K562 (cell line): ENCODE results near the gene FBXW11. TPM values are rescaled to one million over a fixed set of nuclear protein-coding genes. Genes with fewer than 3 reads are reported as not detected.

Experiments
- ATAC-seq: fragments of 200-7000 bp; cut with Tn5 transposase; 3 replicates; pipeline ENCODE4 v1.9.1; 2020; ENCODE audit warnings: moderate library complexity
- BruUV-seq: library from RNA; stranded (reverse); fragments of 400-500 nt; replicated peaks from 2 replicates; lab custom pipeline; 2021; lab: Mats Ljungman, UMichigan
- CTCF ChIA-PET: fragments of 300-600 bp; formaldehyde crosslinking; extraction: SDS; loops from one replicate; lab custom pipeline; 2021; ENCODE audit warnings: low intra/inter-chr PET ratio; lab: Yijun Ruan, JAX
- POLR2A ChIA-PET: fragments of 300-600, 350-650 bp; sonication (Branson Sonifier 250); formaldehyde crosslinking; extraction: SDS; loops from one replicate; lab custom pipeline; 2021; ENCODE audit warnings: antibody characterized with exemption, inconsistent platforms; lab: Yijun Ruan, JAX
- DNase-seq, 4 experiments: peaks; one replicate each; pipeline versions ENCODE4 v3.0.0 to v3.0.0-alpha.2; 2011 to 2018; ENCODE audit warnings: low spot score in 3 of 4, mixed read lengths in 3 of 4; ENCODE audit errors: extremely low read depth in 1 of 4
- FAIRE-seq: peaks from 2 replicates; lab custom pipeline; 2011; peaks lifted over from hg19 to GRCh38; lab: Jason Lieb, UNC
- H2AFZ ChIP-seq: 2 replicates; pipeline ENCODE4 v1.6.0; 2011; ENCODE audit warnings: low read depth, low read length, control low read depth, inconsistent platforms
- H3K27ac ChIP-seq: fragments of 200-600 bp; 3 replicates; pipeline ENCODE4 v1.8.0; 2011; ENCODE audit warnings: low read depth, mild to moderate bottlenecking, control low read depth, inconsistent platforms, low read length, moderate library complexity, mixed read lengths; ENCODE audit errors: extremely low read depth
- H3K27me3 ChIP-seq, 2 experiments: fragments of 300-600 bp in 1 of 2; 2 replicates in 1 of 2; 3 replicates in 1 of 2; pipeline versions ENCODE4 v1.6.0 to v1.8.0; 2011; ENCODE audit warnings: inconsistent platforms in 2 of 2, low read length in 2 of 2, mild to moderate bottlenecking in 1 of 2, mixed read lengths in 1 of 2, moderate library complexity in 1 of 2; ENCODE audit not compliant: control insufficient read depth in 2 of 2, insufficient read depth in 2 of 2
- H3K36me3 ChIP-seq: fragments of 300-600 bp; 3 replicates; pipeline ENCODE4 v1.8.0; 2011; ENCODE audit warnings: mild to moderate bottlenecking, low read length, inconsistent platforms; ENCODE audit not compliant: control insufficient read depth, insufficient read depth
- H3K4me1 ChIP-seq, 2 experiments: fragments of 200-600 bp in 1 of 2; replicated peaks in 1 of 2; 2 replicates in 1 of 2; 3 replicates in 1 of 2; pipeline versions ENCODE4 v1.5.1 to v1.8.0; 2011; ENCODE audit warnings: inconsistent platforms in 2 of 2, low read length in 2 of 2, mild to moderate bottlenecking in 1 of 2, mixed read lengths in 1 of 2, moderate library complexity in 1 of 2; ENCODE audit not compliant: control insufficient read depth in 2 of 2, insufficient read depth in 2 of 2
- H3K4me2 ChIP-seq: 2 replicates; pipeline ENCODE4 v1.6.1; 2011; ENCODE audit warnings: low read length, control low read depth, inconsistent platforms, mixed read lengths; ENCODE audit not compliant: insufficient read depth
- H3K4me3 ChIP-seq: fragments of 200-600 bp; sonication (generic), shearing (Covaris generic); 2 replicates; pipeline ENCODE4 v1.5.1; 2016; ENCODE audit warnings: control low read depth, inconsistent platforms
- H3K79me2 ChIP-seq: fragments of 200-600 bp; 3 replicates; pipeline ENCODE4 v1.8.0; 2011; ENCODE audit warnings: low read length, inconsistent platforms; ENCODE audit not compliant: control insufficient read depth, insufficient read depth
- H3K9ac ChIP-seq, 2 experiments: 2 replicates each; pipeline versions ENCODE4 v1.6.0 to v1.6.1; 2011; ENCODE audit warnings: low read depth in 2 of 2, low read length in 2 of 2, control low read depth in 1 of 2, inconsistent platforms in 1 of 2, mild to moderate bottlenecking in 1 of 2, mixed read lengths in 1 of 2; ENCODE audit not compliant: insufficient read depth in 1 of 2
- H3K9me1 ChIP-seq: one replicate; pipeline ENCODE4 v1.6.0; 2011; ENCODE audit warnings: inconsistent platforms, mild to moderate bottlenecking, low read length, moderate library complexity; ENCODE audit not compliant: control insufficient read depth, insufficient read depth
- H3K9me3 ChIP-seq: replicated peaks from 2 replicates; pipeline ENCODE4 v1.5.1; 2011; ENCODE audit warnings: low read depth, low read length, inconsistent platforms; ENCODE audit not compliant: control insufficient read depth, insufficient read depth
- H4K20me1 ChIP-seq: replicated peaks from 2 replicates; pipeline ENCODE4 v1.6.1; 2011; ENCODE audit warnings: low read length, inconsistent platforms, mixed read lengths; ENCODE audit not compliant: control insufficient read depth, insufficient read depth
- CXXC5 ChIP-seq: fragments of 250-450 bp; sonication (Bioruptor Pico); IDR thresholded peaks from 2 replicates; pipeline ENCODE4 v1.8.0; 2022; ENCODE audit warnings: inconsistent platforms, mild to moderate bottlenecking, moderate library complexity
- DIDO1 ChIP-seq: fragments of 450-650 bp; IDR thresholded peaks from 2 replicates; pipeline ENCODE4 v1.6.1; 2016; ENCODE audit warnings: low read depth, missing biosample characterization, missing genetic modification characterization
- EP300 ChIP-seq: IDR thresholded peaks from 2 replicates; pipeline ENCODE4 v1.6.1; 2012; ENCODE audit warnings: low read length, improper control_type of control experiment
- GTF2A2 ChIP-seq: IDR thresholded peaks from 2 replicates; pipeline ENCODE4 v1.6.1; 2016; ENCODE audit warnings: mild to moderate bottlenecking, missing genetic modification characterization, missing compliant biosample characterization
- GTF2B ChIP-seq: IDR thresholded peaks from 2 replicates; pipeline ENCODE4 v1.6.1; 2011; ENCODE audit not compliant: insufficient read length; ENCODE audit errors: extremely low read depth
- HDAC1 ChIP-seq, 2 experiments: fragments of 450-650 bp; IDR thresholded peaks; 2 replicates each; pipeline ENCODE4 v1.6.1; 2016 to 2017; ENCODE audit warnings: inconsistent platforms in 1 of 2, mild to moderate bottlenecking in 1 of 2, moderate library complexity in 1 of 2
- HLTF ChIP-seq: fragments of 450-650 bp; IDR thresholded peaks from 2 replicates; pipeline ENCODE4 v1.6.1; 2016
- HMBOX1 ChIP-seq: sonication (generic); IDR thresholded peaks from 2 replicates; pipeline ENCODE4 v1.6.1; 2016
- KLF10 ChIP-seq: fragments of 250-450 bp; sonication (Bioruptor Pico); IDR thresholded peaks from 2 replicates; pipeline ENCODE4 v1.6.1; 2021; ENCODE audit warnings: matching md5 sums
- MYC ChIP-seq, 2 experiments: fragments of 250-450 bp in 1 of 2; sonication (Bioruptor Pico) in 1 of 2; IDR thresholded peaks; 2 replicates each; pipeline versions ENCODE4 v1.5.1 to v1.6.1; 2012 to 2021; ENCODE audit warnings: low read depth in 2 of 2, borderline replicate concordance in 1 of 2, improper control_type of control experiment in 1 of 2, low read length in 1 of 2, mild to moderate bottlenecking in 1 of 2, moderate library complexity in 1 of 2
- NCOR1 ChIP-seq: fragments of 450-650 bp; IDR thresholded peaks from 2 replicates; pipeline ENCODE4 v1.6.1; 2016; ENCODE audit warnings: mild to moderate bottlenecking, moderate library complexity
- PHF21A ChIP-seq: fragments of 450-650 bp; IDR thresholded peaks from 2 replicates; pipeline ENCODE4 v1.6.1; 2017; ENCODE audit warnings: low read depth, borderline replicate concordance
- RBM25 ChIP-seq: fragments of 200-400 bp; formaldehyde crosslinking; IDR thresholded peaks from 2 replicates; pipeline ENCODE4 v1.6.1; 2018; ENCODE audit warnings: low read length, low read depth, moderate library complexity; ENCODE audit not compliant: severe bottlenecking
- RCOR1 ChIP-seq, 2 experiments: IDR thresholded peaks; 2 replicates each; pipeline ENCODE4 v1.6.1; 2012; ENCODE audit warnings: low read depth in 2 of 2, low read length in 2 of 2, borderline replicate concordance in 1 of 2, improper control_type of control experiment in 1 of 2
- SETDB1 ChIP-seq: IDR thresholded peaks from one replicate; pipeline ENCODE4 v1.6.1; 2012; ENCODE audit warnings: low read length, control low read depth, inconsistent platforms
- TAL1 ChIP-seq: fragments of 450-650 bp; IDR thresholded peaks from 2 replicates; pipeline ENCODE4 v1.6.1; 2016; ENCODE audit warnings: mild to moderate bottlenecking
- XRCC3 ChIP-seq: fragments of 450-650 bp; IDR thresholded peaks from 2 replicates; pipeline ENCODE4 v1.6.1; 2017; ENCODE audit warnings: mild to moderate bottlenecking, moderate library complexity
- YBX1 ChIP-seq: fragments of 450-650 bp; IDR thresholded peaks from 2 replicates; pipeline ENCODE4 v1.7.1; 2016; ENCODE audit warnings: mild to moderate bottlenecking
- ZBED1 ChIP-seq: IDR thresholded peaks from 2 replicates; pipeline ENCODE4 v1.6.1; 2014
- ZFP1 ChIP-seq: fragments of 450-650 bp; formaldehyde crosslinking; IDR thresholded peaks from 2 replicates; pipeline ENCODE4 v1.4.0; 2020; ENCODE audit warnings: mild to moderate bottlenecking, mixed read lengths
- ZFP30 ChIP-seq: fragments of 250-450 bp; sonication (Bioruptor Pico); IDR thresholded peaks from 2 replicates; pipeline ENCODE4 v1.8.0; 2022; ENCODE audit warnings: moderate library complexity, mild to moderate bottlenecking, inconsistent platforms, borderline replicate concordance
- ZNF165 ChIP-seq: fragments of 250-450 bp; sonication (Bioruptor Pico); IDR thresholded peaks from 2 replicates; pipeline ENCODE4 v1.4.0; 2020; ENCODE audit warnings: borderline replicate concordance
- ZNF239 ChIP-seq: fragments of 250-450 bp; sonication (Bioruptor Pico); IDR thresholded peaks from 2 replicates; pipeline ENCODE4 v1.4.0; 2020; ENCODE audit warnings: mild to moderate bottlenecking
- ZSCAN29 ChIP-seq: fragments of 450-650 bp; IDR thresholded peaks from 2 replicates; pipeline ENCODE4 v1.6.1; 2017
- WGBS: fragments of 100-300 bp; shearing (Covaris generic); methylation state at CpG from one replicate; pipeline ENCODE4 v1.1.6; 2016; ENCODE audit warnings: low coverage, mixed read lengths; ENCODE audit not compliant: insufficient coverage; ENCODE audit errors: missing lambda C conversion rate; 5-methylcytosine and 5-hydroxymethylcytosine counted together
- in situ Hi-C: fragments of 300-500 bp; cut with MboI; formaldehyde crosslinking; loops from 4 replicates; pipeline ENCODE4 v1.15.0; 2018; ENCODE audit warnings: inconsistent platforms, mixed read lengths
- intact Hi-C: fragments of 100-400 bp; cut with micrococcal nuclease; formaldehyde crosslinking; loops from 2 replicates; pipeline ENCODE4 v1.14.2; 2022
- polyA plus RNA-seq, 8 experiments: library from polyadenylated mRNA; depleted of rRNA in 4 of 8; stranded (reverse) in 5 of 8; unstranded in 3 of 8; fragments of >200 nt; fragmentation: Nextera tagmentation in 2 of 8; fragmentation: Illumina TruSeq in 1 of 8; extraction: Ambion mirVana in 2 of 8; extraction: Trizol in 1 of 8; gene quantifications; 2 replicates each; pipeline versions ENCODE4 v1.2.1 to v1.2.3, GENCODE V29; 2011 to 2014; ENCODE audit warnings: inconsistent platforms in 1 of 8, missing spikeins in 1 of 8
- total RNA-seq, 7 experiments: library from RNA; depleted of rRNA in 6 of 7; stranded (reverse); fragments of >200 nt in 6 of 7; fragmentation: Illumina TruSeq in 2 of 7; extraction: Trizol in 2 of 7; gene quantifications; 2 replicates each; pipeline versions ENCODE4 v1.2.1 to v1.2.3, GENCODE V29; 2011 to 2021; ENCODE audit warnings: low replicate concordance in 1 of 7

FBXW11 gene
- total and polyA plus RNA-seq, 9 of the 15 experiments (the other 6 are each of a cell fraction or from before 2014, with no cell fraction given): 3.0 to 28.6 (median 23.6) TPM

- no peaks in the 10 kb centered on the region for H3K9me3 ChIP-seq
- FAIRE-seq: peak; percentile 82
- ATAC-seq: peak; percentile 16
- in situ Hi-C loops: no loop called here
- 1% methylated on average over 6 of the region's 6 CpGs for WGBS
- peaks cover 6% of the 10 kb centered on the region for H4K20me1 ChIP-seq
- no peaks in the 10 kb centered on the region for H3K9me1 ChIP-seq
- H3K4me2 ChIP-seq: peak overlapping the region; percentile 39; the same call in 1 of the 2 replicates
- peak overlapping the region; percentile 37; the same call in 1 of the 3 replicates for H3K27ac ChIP-seq
- H3K36me3 ChIP-seq: no peaks in the 10 kb centered on the region
- peak in 3 of 4 experiments; percentile 12 to 80 (median 62) for DNase-seq
- no peak overlapping the region for H3K4me3 ChIP-seq
- no peak overlapping the region for H3K9ac ChIP-seq
- no TSS peak for BruUV-seq
- ChIA-PET CTCF (interaction anchor here (0.5 kb wide), 1 partner anchor 40 kb away, joined by 4 read pairs; no protein-coding TSS in a partner anchor), POLR2A (interaction anchor here (1.1 kb wide), 1 partner anchor 20 kb away, joined by 3 read pairs; no protein-coding TSS in a partner anchor)
- no peak overlapping the region for H2AFZ ChIP-seq
- H3K4me1 ChIP-seq: peaks cover 19 to 24% of the 10 kb centered on the region in 2 experiments; a peak in 4 of 5 replicates
- no peaks in the 10 kb centered on the region for H3K27me3 ChIP-seq
- peaks cover 34% of the 10 kb centered on the region for H3K79me2 ChIP-seq
- intact Hi-C loops: loop anchor here (5.0 kb wide), 1 partner anchor 56 kb away; no protein-coding TSS in a partner anchor
- TF ChIP-seq NCOR1: peak; percentile 63
- no peak for TF ChIP-seq PHF21A
- no peak for TF ChIP-seq ZNF239 (CRISPR knock-in tag)
- 0 out of 2 replicates have a peak, but pooled peaks have one; percentile 7 for TF ChIP-seq MYC (IDR thresholded peaks at IDR 0.05; ENCODE audit: low read depth, low read length)
- TF ChIP-seq MYC (CRISPR knock-in tag; IDR thresholded peaks at IDR 0.05; ENCODE audit: borderline replicate concordance, low read depth): no peak
- TF ChIP-seq HMBOX1: peak; percentile 95
- TF ChIP-seq HDAC1 (IDR thresholded peaks at IDR 0.05): 0 out of 4 replicates have a peak, but pooled peaks of 1 of the 2 experiments have one; percentile 43
- no peak for TF ChIP-seq HLTF
- no peak for TF ChIP-seq RBM25
- no peak for TF ChIP-seq DIDO1 (tag)
- no peak for TF ChIP-seq ZFP1 (CRISPR knock-in tag)
- no peak for TF ChIP-seq GTF2A2 (tag)
- TF ChIP-seq YBX1: no peak
- no peak for TF ChIP-seq KLF10 (CRISPR knock-in tag)
- TF ChIP-seq XRCC3: no peak
- no peak for TF ChIP-seq SETDB1
- peak in 1 of 2 experiments; percentile 61; a peak in 1 of 4 replicates for TF ChIP-seq RCOR1 (IDR thresholded peaks at IDR 0.05; ENCODE audit: borderline replicate concordance in 1 of 2, low read depth in 2 of 2, low read length in 2 of 2)
- no peak for TF ChIP-seq ZFP30 (CRISPR knock-in tag)
- TF ChIP-seq EP300: no peak
- TF ChIP-seq ZBED1: no peak
- no peak for TF ChIP-seq GTF2B
- no peak for TF ChIP-seq ZNF165 (CRISPR knock-in tag)
- TF ChIP-seq ZSCAN29: no peak
- peak; percentile 46; the same call in 1 of the 2 replicates for TF ChIP-seq TAL1
- TF ChIP-seq CXXC5 (CRISPR knock-in tag): peak; percentile 36; the same call in 1 of the 2 replicates
Observed at GRCh38 chr5:172008689-172009141, 2.3 kb upstream of the FBXW11 start.
